AG04449 (cell line): ENCODE measurements around the gene TMEM179B.

Source experiments
- CTCF ChIA-PET: fragments of 350-600 bp; formaldehyde crosslinking; extraction: SDS; loops from one replicate; lab custom pipeline; 2021; ENCODE audit warnings: antibody characterized with exemption; lab: Yijun Ruan, JAX
- POLR2A ChIA-PET: fragments of 400-600, 350-600 bp; formaldehyde crosslinking; extraction: SDS; loops from one replicate; lab custom pipeline; 2020; ENCODE audit warnings: antibody characterized with exemption, inconsistent platforms; lab: Yijun Ruan, JAX
- DNase-seq: peaks from one replicate; pipeline ENCODE4 v3.0.0-alpha.2; 2010; ENCODE audit warnings: low read depth, low spot score
- H3K4me3 ChIP-seq: 2 replicates; pipeline ENCODE4 v1.5.1; 2011; ENCODE audit warnings: low read depth, mild to moderate bottlenecking, control low read depth, low read length
- TF ChIP-seq, protein P1 (sequence below): IDR thresholded peaks from one replicate; pipeline ENCODE4 v1.5.1; 2011; ENCODE audit warnings: mild to moderate bottlenecking, moderate library complexity, low read length, control low read depth, inconsistent platforms; ENCODE audit not compliant: insufficient read depth; ENCODE audit errors: missing control alignments

TMEM179B gene

GRCh38 chr11:62771144-62772021, 15.8 kb upstream of the TMEM179B start, which contains the start of gene TAF6L:
TAF6L (plus strand) TSS chr11:62771396; CDS start chr11:62775784, 4,388 bp downstream.
- H3K4me3 ChIP-seq = peak within 1 kb of the TSS; percentile 86
- POLR2A ChIA-PET = interaction anchor here (0.6 to 2.6 kb wide), 11 partner anchors 10 to 180 kb away, joined by 3 to 16 read pairs (median 4); partner anchors contain the start of genes C11orf98, CSKMT, HNRNPUL2 and POLR2G
- TF ChIP-seq, protein P1, sequence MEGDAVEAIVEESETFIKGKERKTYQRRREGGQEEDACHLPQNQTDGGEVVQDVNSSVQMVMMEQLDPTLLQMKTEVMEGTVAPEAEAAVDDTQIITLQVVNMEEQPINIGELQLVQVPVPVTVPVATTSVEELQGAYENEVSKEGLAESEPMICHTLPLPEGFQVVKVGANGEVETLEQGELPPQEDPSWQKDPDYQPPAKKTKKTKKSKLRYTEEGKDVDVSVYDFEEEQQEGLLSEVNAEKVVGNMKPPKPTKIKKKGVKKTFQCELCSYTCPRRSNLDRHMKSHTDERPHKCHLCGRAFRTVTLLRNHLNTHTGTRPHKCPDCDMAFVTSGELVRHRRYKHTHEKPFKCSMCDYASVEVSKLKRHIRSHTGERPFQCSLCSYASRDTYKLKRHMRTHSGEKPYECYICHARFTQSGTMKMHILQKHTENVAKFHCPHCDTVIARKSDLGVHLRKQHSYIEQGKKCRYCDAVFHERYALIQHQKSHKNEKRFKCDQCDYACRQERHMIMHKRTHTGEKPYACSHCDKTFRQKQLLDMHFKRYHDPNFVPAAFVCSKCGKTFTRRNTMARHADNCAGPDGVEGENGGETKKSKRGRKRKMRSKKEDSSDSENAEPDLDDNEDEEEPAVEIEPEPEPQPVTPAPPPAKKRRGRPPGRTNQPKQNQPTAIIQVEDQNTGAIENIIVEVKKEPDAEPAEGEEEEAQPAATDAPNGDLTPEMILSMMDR = no peak
- CTCF ChIA-PET = interaction anchor here (0.8 to 13.3 kb wide), 6 partner anchors 9 to 77 kb away, joined by 3 to 189 read pairs (median 4); partner anchors contain the start of genes POLR2G, STX5, TMEM179B and ZBTB3
- DNase-seq = peak; percentile 71

- CTCF ChIA-PET = interaction anchor here (13.3 kb wide), 1 partner anchor 12 kb away, joined by 189 read pairs; the partner anchor contains the start of gene TMEM179B
- DNase-seq = no peak
- TF ChIP-seq, protein P1 = no peak
- POLR2A ChIA-PET = interaction anchor here (0.7 to 1.9 kb wide), 2 partner anchors 12 to 67 kb away, joined by 4 to 6 read pairs; no protein-coding TSS in a partner anchor
- H3K4me3 ChIP-seq = no peak overlapping the region
Measured at GRCh38 chr11:62774407-62774806, 12.8 kb upstream of the TMEM179B start.

GRCh38 chr11:62775646-62776045, 11.6 kb upstream of the TMEM179B start:
- ChIA-PET POLR2A (interaction anchor here (1.9 kb wide), 1 partner anchor 65 kb away, joined by 6 read pairs; no protein-coding TSS in a partner anchor), CTCF (interaction anchor here (1.4 to 13.3 kb wide), 2 partner anchors 11 to 15 kb away, joined by 3 to 189 read pairs; partner anchors contain the start of gene TMEM179B)
- no peak for DNase-seq
- no peak overlapping the region for H3K4me3 ChIP-seq
- TF ChIP-seq, protein P1 = no peak

DNA sequence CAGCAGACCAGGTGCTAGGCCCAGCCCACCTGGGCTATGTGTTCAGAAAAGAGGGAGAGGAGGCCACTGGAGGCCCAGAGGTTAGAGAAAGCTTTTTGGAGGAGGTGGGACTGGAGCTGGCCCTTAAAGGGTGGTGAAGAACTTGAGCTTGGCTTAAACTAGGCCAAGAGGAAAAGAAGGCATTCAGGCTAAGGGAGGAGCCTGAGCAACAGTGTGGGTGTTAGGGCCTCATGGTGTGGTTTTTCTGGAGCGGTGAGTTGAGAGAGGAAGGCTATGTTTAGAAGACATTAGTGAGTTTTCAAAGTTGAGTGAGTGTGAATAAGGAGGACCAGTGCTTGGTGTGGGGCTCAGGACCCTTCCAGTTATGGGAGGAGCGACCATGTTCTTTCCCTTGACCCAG, 9.8 kb upstream of the TMEM179B start:
- no peak for DNase-seq
- ChIA-PET POLR2A (interaction anchor here (1.2 kb wide), 1 partner anchor 9 kb away, joined by 4 read pairs; no protein-coding TSS in a partner anchor), CTCF (interaction anchor here (13.3 kb wide), 1 partner anchor 9 kb away, joined by 189 read pairs; the partner anchor contains the start of gene TMEM179B)
- TF ChIP-seq, protein P1 = no peak
- H3K4me3 ChIP-seq = no peak overlapping the region

- no peak overlapping the region for H3K4me3 ChIP-seq
- DNase-seq = no peak
- TF ChIP-seq, protein P1 = no peak
- ChIA-PET POLR2A (no interaction called here), CTCF (interaction anchor here (13.3 kb wide), 1 partner anchor 8 kb away, joined by 189 read pairs; the partner anchor contains the start of gene TMEM179B)
Measured at GRCh38 chr11:62778441-62778840, 8.8 kb upstream of the TMEM179B start.
